22Rv1 (cell line): ENCODE results near the gene GOLT1B.

Source experiments
- ZFX ChIP-seq: fragments of 450-650 bp; IDR thresholded peaks from 2 replicates; pipeline ENCODE4 v1.6.1; 2017; ENCODE audit warnings: antibody characterized with exemption, borderline replicate concordance
- TF ChIP-seq, protein P1 (sequence below): fragments of 450-650 bp; IDR thresholded peaks from 2 replicates; pipeline ENCODE4 v1.5.1; 2017; ENCODE audit warnings: mild to moderate bottlenecking

DNA sequence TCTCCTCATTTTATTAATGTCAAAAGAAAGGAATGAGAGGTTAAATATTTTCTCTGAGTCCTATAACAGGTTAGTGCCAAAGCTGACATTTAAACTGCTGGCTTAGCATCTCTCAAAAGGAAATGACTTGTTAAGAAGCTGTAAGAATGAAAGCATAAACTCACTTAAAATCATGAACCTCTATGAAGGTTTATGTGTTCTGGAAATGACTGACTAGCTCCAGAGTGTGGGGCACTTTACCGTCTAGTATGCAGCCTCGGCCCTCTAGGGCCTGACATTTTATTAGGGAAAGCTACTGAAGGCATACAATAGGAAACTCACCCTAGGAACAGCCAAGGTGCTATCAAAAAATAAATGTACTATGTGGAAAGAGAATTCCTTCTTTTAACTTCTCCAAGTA, 59.6 kb downstream of the GOLT1B start:
- TF ChIP-seq, protein P1, sequence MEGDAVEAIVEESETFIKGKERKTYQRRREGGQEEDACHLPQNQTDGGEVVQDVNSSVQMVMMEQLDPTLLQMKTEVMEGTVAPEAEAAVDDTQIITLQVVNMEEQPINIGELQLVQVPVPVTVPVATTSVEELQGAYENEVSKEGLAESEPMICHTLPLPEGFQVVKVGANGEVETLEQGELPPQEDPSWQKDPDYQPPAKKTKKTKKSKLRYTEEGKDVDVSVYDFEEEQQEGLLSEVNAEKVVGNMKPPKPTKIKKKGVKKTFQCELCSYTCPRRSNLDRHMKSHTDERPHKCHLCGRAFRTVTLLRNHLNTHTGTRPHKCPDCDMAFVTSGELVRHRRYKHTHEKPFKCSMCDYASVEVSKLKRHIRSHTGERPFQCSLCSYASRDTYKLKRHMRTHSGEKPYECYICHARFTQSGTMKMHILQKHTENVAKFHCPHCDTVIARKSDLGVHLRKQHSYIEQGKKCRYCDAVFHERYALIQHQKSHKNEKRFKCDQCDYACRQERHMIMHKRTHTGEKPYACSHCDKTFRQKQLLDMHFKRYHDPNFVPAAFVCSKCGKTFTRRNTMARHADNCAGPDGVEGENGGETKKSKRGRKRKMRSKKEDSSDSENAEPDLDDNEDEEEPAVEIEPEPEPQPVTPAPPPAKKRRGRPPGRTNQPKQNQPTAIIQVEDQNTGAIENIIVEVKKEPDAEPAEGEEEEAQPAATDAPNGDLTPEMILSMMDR = no peak
- TF ChIP-seq ZFX = no peak
